SK-N-SH treated with all-trans-retinoic acid at 6 μM for 48 hours (cell line): Measurements from ENCODE around the gene AP1S2.

ENCODE experiments used
- ESRRG ChIP-seq: fragments of 250-450 bp; sonication (Bioruptor Pico); IDR thresholded peaks from 2 replicates; pipeline ENCODE4 v1.6.1; 2021; ENCODE audit warnings: mild to moderate bottlenecking
- ISL1 ChIP-seq: fragments of 250-450 bp; sonication (Bioruptor Pico); IDR thresholded peaks from 2 replicates; pipeline ENCODE4 v2.1.2; 2022; ENCODE audit warnings: mild to moderate bottlenecking, moderate library complexity
- RARB ChIP-seq: fragments of 250-450 bp; sonication (Bioruptor Pico); IDR thresholded peaks from 2 replicates; pipeline ENCODE4 v1.8.0; 2021; ENCODE audit warnings: mild to moderate bottlenecking, moderate library complexity
- SNAI2 ChIP-seq: fragments of 250-450 bp; sonication (Bioruptor Pico); IDR thresholded peaks from 2 replicates; pipeline ENCODE4 v1.5.0; 2020; ENCODE audit warnings: mild to moderate bottlenecking, moderate library complexity
- ZFP30 ChIP-seq: fragments of 450-650 bp; formaldehyde crosslinking; IDR thresholded peaks from 2 replicates; pipeline ENCODE4 v1.5.0; 2022; ENCODE audit warnings: mild to moderate bottlenecking, moderate library complexity
- ZNF565 ChIP-seq: fragments of 450-650 bp; formaldehyde crosslinking; conservative IDR thresholded peaks from 2 replicates; pipeline ENCODE4 v1.5.0; 2020; ENCODE audit warnings: low read depth, mild to moderate bottlenecking, moderate library complexity
- ZNF8 ChIP-seq: fragments of 450-650 bp; formaldehyde crosslinking; IDR thresholded peaks from 2 replicates; pipeline ENCODE4 v1.5.0; 2020; ENCODE audit warnings: mild to moderate bottlenecking, moderate library complexity
- TF ChIP-seq, protein P1 (sequence below): fragments of 250-450 bp; sonication (Bioruptor Pico); IDR thresholded peaks from 2 replicates; pipeline ENCODE4 v1.5.0; 2020; ENCODE audit warnings: mild to moderate bottlenecking, moderate library complexity
- TF ChIP-seq, protein P2 (sequence below): fragments of 250-450 bp; sonication (Bioruptor Pico); IDR thresholded peaks from 2 replicates; pipeline ENCODE4 v1.5.1; 2020; ENCODE audit warnings: low read depth, mild to moderate bottlenecking, moderate library complexity

DNA sequence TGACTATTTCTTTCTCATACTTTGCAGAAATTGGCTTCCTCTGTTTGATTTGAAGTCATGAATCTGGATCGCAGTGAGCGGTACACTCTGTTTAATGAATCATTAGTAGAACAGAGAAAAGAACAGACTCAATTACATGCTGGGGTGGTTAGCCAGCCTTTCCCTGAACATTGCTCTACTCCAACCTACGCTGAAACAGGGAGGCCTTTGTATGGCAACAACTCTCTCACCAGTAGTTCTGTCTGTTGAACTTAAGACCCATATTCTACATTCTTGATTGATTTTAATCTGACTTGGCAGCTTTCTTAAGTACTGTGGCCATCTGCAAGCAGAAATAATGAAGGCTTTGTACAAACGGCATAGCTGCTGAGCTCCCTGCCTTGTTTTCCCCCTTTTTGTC is 19.0 kb upstream of the AP1S2 start:
- TF ChIP-seq ZNF565: no peak
- TF ChIP-seq, protein P1, sequence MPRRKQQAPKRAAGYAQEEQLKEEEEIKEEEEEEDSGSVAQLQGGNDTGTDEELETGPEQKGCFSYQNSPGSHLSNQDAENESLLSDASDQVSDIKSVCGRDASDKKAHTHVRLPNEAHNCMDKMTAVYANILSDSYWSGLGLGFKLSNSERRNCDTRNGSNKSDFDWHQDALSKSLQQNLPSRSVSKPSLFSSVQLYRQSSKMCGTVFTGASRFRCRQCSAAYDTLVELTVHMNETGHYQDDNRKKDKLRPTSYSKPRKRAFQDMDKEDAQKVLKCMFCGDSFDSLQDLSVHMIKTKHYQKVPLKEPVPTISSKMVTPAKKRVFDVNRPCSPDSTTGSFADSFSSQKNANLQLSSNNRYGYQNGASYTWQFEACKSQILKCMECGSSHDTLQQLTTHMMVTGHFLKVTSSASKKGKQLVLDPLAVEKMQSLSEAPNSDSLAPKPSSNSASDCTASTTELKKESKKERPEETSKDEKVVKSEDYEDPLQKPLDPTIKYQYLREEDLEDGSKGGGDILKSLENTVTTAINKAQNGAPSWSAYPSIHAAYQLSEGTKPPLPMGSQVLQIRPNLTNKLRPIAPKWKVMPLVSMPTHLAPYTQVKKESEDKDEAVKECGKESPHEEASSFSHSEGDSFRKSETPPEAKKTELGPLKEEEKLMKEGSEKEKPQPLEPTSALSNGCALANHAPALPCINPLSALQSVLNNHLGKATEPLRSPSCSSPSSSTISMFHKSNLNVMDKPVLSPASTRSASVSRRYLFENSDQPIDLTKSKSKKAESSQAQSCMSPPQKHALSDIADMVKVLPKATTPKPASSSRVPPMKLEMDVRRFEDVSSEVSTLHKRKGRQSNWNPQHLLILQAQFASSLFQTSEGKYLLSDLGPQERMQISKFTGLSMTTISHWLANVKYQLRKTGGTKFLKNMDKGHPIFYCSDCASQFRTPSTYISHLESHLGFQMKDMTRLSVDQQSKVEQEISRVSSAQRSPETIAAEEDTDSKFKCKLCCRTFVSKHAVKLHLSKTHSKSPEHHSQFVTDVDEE (CRISPR knock-in tag): no peak
- TF ChIP-seq ISL1 (CRISPR knock-in tag): no peak
- no peak for TF ChIP-seq ZFP30 (CRISPR knock-in tag)
- TF ChIP-seq ESRRG (CRISPR knock-in tag): no peak
- no peak for TF ChIP-seq RARB (CRISPR knock-in tag)
- no peak for TF ChIP-seq SNAI2 (CRISPR knock-in tag)
- TF ChIP-seq, protein P2, sequence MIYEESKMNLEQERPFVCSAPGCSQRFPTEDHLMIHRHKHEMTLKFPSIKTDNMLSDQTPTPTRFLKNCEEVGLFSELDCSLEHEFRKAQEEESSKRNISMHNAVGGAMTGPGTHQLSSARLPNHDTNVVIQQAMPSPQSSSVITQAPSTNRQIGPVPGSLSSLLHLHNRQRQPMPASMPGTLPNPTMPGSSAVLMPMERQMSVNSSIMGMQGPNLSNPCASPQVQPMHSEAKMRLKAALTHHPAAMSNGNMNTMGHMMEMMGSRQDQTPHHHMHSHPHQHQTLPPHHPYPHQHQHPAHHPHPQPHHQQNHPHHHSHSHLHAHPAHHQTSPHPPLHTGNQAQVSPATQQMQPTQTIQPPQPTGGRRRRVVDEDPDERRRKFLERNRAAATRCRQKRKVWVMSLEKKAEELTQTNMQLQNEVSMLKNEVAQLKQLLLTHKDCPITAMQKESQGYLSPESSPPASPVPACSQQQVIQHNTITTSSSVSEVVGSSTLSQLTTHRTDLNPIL (CRISPR knock-in tag): no peak
- no peak for TF ChIP-seq ZNF8 (CRISPR knock-in tag)
